CD4-positive, alpha-beta T cell treated with Interleukin-17A for 1 hour (primary cell): ENCODE data around the gene TPD52L2.

Experiments
- DNase-seq: peaks from one replicate; pipeline ENCODE4 v3.0.0-alpha.2; 2020

Gene TPD52L2

GRCh38 chr20:63881451-63882226, 16.6 kb downstream of the TPD52L2 start:
- DNase-seq: no peak

- no peak for DNase-seq
Observed at GRCh38 chr20:63882257-63883200, 17.5 kb downstream of the TPD52L2 start.

GRCh38 chr20:63883201-63883593, 18.1 kb downstream of the TPD52L2 start:
- no peak for DNase-seq

- DNase-seq: no peak
Observed at GRCh38 chr20:63884506-63885263, 19.6 kb downstream of the TPD52L2 start.

GRCh38 chr20:63885264-63886053, 20.4 kb downstream of the TPD52L2 start:
- DNase-seq: no peak

- DNase-seq: no peak
Observed at GRCh38 chr20:63886054-63886419, 21.0 kb downstream of the TPD52L2 start.

- DNase-seq: no peak
Observed at GRCh38 chr20:63886921-63887320, 21.9 kb downstream of the TPD52L2 start.

GRCh38 chr20:63889241-63890200, 24.5 kb downstream of the TPD52L2 start:
- DNase-seq: no peak

GRCh38 chr20:63890201-63890576, 25.1 kb downstream of the TPD52L2 start:
- no peak for DNase-seq

- DNase-seq: no peak
Observed at GRCh38 chr20:63890616-63891015, 25.5 kb downstream of the TPD52L2 start.

- no peak for DNase-seq
Observed at GRCh38 chr20:63891061-63892002, 26.3 kb downstream of the TPD52L2 start.

- DNase-seq: no peak
Observed at GRCh38 chr20:63892402-63892801, 27.3 kb downstream of the TPD52L2 start.

- DNase-seq: no peak
Observed at GRCh38 chr20:63893999-63894357, 28.9 kb downstream of the TPD52L2 start.

GRCh38 chr20:63894358-63895201, 29.5 kb downstream of the TPD52L2 start, which contains the start of gene DNAJC5:
DNAJC5 (plus strand) TSS chr20:63895126; CDS start chr20:63928346, 33,220 bp downstream.
- peak; percentile 97 for DNase-seq

GRCh38 chr20:63895202-63895951, 30.3 kb downstream of the TPD52L2 start:
- DNase-seq: no peak

- DNase-seq: peak; percentile 65
Observed at GRCh38 chr20:63895952-63896263, 30.8 kb downstream of the TPD52L2 start.

GRCh38 chr20:63896264-63897105, 31.4 kb downstream of the TPD52L2 start:
- DNase-seq: peak; percentile 17
